GM21529 (cell line): ENCODE measurements around the gene GALNT5.
"Not testable (repeated sequence)": the region's sequence is repeated elsewhere in the genome, so short reads cannot be mapped to it uniquely, and the experiment has no call there.

ENCODE experiments used
- ATAC-seq: cut with Tn5 transposase; IDR thresholded peaks from one replicate; pipeline ENCODE4 v1.9.1; 2021; ENCODE audit not compliant: unreplicated experiment

GALNT5 gene

GRCh38 chr2:157324331-157324843 is 66.9 kb downstream of the GALNT5 start:
- no peak for ATAC-seq

GRCh38 chr2:157325786-157326185 is 68.3 kb downstream of the GALNT5 start, which contains the start of gene ERMN:
Gene ERMN, minus strand, starts transcription at chr2:157325824. Its CDS starts 182 bp downstream, at chr2:157325642.
- no peak for ATAC-seq

DNA sequence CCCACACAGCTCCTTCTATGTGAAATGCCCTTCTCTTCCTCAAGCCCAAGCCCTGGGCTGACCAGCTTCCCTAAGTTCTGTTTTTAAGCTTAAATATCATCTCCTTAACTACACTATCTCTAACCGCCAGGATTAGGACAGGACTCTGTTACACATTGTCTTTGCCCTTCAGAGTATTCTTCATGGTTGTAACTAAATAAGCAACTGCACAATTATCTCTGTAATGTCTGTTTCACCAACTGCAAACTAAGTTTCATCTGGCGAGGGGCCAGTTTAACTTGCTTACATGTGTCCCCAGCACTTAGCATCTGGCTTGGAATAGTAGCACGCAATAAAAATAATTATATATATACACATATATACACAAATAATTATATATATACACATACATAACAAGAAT is 69.2 kb downstream of the GALNT5 start:
- no peak for ATAC-seq

- ATAC-seq = no peak
Observed at GRCh38 chr2:157327200-157327599, 69.7 kb downstream of the GALNT5 start.

- ATAC-seq = peak; percentile 99
Observed at GRCh38 chr2:157327621-157328500, 70.4 kb downstream of the GALNT5 start.

DNA sequence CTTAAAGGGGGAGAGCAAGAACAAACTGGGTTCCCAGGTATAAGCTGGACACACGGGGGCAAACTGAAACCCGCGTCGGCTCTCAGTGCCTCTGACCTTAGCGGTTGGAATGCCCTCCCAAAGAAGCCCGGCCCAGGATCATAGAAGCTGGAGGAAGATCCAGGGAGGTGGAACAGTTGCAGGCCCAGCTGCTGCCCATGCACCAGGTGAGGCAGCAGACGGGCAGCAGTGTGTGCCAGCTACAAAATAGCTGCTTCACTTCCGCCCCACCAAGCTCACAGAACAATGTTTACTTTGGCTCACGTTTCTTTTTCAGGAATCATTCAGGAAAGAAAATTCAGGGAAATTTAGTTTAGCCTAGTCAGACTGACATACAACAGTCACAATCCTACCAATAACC is 72.0 kb downstream of the GALNT5 start:
- no peak for ATAC-seq

DNA sequence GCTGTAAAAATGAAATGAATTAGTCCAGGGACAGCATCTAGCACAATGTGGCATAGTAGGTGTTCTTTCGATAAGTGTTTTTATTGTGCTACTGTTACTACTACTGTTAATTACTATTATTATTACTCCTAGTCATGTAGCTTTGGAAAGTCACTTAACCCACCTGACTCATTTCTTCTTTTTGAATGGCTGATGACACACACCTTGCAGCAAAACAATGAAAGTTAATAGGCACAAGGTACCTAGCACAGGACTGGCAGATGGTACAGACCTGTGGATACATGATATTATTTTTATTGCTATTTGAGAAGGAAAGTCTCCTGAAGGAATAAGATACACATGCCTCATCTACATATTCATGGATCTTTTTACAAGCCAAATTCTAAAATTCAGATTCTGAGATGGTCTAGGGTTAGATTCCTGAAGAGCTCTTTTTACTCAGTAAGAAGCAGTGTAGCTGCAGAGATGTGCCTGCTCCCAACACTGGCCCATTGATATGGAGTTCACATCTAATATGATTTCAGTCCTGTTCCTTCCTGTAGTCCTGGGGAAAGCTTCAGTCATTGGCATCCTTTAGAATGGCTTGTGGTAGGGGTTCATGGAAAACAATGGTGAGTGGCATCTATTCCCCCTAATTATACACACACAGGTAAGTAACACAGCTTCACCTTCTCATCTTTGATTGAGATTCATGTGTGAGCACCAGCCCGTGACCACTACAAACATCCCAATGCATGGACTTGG is 76.0 kb downstream of the GALNT5 start:
- no peak for ATAC-seq

DNA sequence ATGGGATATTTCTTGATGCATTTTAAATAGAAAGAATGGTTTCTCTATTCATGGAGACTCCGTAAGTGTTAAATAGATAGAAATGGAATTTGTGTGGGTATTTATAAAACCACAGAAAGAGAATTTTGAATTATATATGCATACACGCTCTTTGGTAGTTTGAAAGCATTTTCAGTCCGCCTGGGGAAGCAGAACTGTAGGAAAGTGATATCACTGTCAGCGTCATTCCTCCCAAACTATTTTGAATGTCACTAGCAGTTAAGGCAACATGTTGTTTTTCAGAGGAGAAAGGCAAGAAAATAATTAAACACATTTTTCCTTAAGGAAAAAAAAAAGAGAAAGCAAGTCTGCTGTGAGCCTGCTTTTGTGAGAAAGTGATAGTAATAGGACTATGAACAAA is 76.8 kb downstream of the GALNT5 start:
- ATAC-seq = no peak

GRCh38 chr2:157334797-157335196 is 77.3 kb downstream of the GALNT5 start:
- no peak for ATAC-seq

DNA sequence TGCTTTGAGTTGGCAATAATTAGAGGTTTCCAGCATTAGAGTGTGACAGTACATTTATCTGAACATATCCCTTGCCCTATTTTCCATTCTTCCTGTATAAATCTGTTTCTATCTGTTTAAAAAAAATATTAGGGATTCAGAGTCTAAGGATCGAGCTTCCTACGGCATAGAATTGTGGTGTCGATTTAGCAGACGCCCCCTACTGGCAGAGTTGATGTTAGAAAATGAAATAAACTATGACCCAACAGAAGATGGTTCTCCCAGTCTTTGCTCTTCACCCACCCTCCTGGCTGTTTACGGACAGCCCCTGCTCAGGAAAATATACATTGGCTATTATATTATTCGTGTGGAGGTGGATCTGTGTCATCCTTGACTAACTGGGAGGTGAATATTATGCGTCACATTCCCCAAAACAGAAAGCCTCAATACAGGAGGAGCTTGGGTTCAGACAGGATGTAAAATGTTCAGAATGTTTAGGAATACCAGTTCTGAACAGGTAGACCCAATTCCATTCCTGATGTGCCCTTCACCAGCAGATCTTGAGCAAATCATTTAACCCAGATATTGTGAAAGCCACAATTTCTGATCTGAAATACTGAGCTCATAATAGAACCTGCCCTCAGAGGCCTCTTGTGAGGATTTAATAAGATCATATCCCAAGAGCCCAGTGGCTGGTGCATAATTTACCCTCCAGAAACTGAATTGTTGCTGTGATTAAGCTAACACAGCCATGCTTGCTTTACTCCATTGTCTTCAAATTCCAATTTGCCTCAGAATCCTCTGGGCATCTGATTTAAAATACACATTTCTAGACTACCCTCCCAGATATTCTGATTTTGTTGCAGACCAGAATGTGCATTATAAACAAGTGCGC is 78.9 kb downstream of the GALNT5 start:
- ATAC-seq = peak; percentile 79

DNA sequence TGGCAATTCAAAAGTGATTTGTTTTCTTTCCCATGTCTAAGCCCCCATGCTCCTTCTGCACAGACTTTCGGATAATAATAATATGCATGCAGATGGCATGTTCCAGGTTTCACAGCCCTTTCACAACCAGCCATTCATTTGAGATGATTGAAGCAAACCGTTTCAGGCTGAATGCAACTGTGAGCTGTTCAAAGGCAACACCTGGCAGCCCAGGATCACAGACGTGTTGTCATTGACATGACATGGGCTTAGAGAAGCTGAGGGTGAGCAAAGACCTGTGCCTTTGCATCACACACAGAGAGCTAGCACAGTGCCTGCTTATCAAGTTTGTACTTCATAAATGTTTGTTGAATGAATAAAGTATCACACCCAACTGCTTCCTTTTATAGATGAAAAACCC is 80.5 kb downstream of the GALNT5 start:
- no peak for ATAC-seq

- no peak for ATAC-seq
Observed at GRCh38 chr2:157339965-157340655, 82.6 kb downstream of the GALNT5 start.

DNA sequence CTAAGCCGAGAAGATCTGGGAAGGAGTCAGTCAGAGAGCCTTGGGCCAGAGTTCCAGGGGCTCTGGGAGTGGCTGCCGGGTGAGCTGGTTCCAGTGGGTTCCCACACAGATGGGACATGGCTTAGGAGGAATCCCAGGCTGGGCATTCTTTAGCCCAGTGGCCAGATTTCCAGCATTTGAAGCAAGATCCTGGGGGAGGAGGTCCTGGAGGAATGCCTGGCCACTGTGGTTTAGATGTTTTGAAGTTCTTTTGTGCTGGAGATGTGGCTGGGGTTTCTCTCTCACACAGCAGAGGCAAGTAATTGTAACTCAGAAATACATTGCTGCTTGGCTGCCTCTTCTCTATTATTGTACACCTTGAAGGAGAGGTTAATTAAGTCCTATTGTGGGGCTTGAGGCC is 83.9 kb downstream of the GALNT5 start:
- not testable (repeated sequence) for ATAC-seq

DNA sequence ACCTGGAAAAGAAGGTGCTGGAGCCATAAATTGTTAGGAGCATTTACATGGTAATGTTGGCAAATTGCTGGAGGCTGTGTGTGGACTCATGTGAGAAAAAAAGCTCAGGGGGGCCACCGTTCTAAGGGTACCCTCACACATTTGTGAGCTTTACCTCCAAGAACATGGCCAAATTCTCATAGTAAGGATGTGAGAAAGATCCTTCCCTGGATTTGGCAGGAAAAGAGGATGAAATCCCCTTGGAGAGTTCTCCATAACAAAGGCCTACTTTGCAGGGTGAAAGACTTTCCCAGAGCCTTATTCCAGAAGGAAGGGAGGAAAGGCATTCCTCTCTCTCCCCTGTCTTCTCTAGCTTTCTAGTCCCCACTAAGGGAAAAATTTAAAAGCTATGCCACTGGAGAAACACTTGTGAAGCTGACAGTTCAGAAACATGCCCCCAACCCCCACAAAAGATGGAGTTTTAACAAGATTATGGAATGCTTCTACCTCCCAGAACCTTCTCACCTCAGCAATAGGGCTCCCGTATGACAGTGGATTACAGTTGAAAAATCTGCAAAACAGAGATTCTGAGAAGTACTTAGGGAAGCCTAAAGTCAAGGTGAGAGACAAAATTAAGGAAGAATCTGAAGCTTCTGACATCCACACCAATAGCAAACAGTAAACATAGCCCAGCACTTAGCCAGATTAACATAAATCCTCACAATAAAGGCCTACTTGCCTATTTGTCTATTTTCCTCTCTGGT is 88.3 kb downstream of the GALNT5 start:
- no peak for ATAC-seq

DNA sequence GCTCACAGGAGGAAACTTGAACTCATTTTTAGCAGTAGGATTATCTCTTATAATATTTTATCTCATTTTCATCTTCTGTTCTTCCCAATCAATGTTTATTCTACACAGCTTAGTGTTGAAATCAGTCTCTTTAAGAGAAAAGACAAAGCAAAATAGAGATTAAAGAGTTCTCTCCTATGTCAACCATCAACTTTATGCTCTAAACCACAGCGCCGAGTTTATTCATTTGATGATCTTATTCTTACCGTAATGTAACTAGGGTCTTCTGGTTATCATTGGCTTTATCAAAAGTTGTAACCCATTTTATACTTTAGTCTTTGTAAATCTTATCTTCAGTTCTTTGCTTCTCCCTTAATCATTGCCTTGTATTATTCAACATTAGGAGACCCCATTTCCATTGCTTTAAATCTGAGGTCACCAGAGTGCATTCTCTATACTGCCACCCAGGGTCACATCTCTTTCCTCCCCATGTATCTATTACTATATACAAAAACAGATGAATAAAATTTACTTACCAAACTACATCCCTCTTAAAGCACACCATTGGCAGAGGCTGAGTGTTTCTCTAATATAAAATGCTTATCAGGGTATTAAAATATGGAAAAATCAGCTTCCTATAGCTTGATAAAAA is 90.9 kb downstream of the GALNT5 start:
- no peak for ATAC-seq

GRCh38 chr2:157349949-157350515 is 92.5 kb downstream of the GALNT5 start:
- ATAC-seq = no peak

DNA sequence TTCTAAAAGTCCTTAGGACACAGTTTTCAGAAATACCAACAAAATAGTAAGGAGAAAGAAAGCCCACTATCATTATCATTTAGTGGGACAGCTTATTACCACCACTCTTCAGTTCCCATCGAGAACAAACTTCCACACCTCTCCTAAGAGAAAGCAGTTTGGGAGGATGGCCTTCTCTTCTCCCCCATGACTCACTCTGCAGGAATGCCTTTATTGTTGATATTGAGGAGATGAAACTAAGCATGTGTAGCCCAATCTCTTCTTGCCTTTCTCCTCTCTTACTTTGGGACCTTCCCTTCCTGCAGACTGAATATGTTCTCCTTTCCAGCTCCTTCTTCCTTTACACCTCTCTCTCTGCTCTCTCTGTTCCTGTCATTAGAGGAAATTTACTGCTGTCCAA is 98.1 kb downstream of the GALNT5 start:
- no peak for ATAC-seq

- no peak for ATAC-seq
Observed at GRCh38 chr2:157359628-157360027, 102.1 kb downstream of the GALNT5 start.

DNA sequence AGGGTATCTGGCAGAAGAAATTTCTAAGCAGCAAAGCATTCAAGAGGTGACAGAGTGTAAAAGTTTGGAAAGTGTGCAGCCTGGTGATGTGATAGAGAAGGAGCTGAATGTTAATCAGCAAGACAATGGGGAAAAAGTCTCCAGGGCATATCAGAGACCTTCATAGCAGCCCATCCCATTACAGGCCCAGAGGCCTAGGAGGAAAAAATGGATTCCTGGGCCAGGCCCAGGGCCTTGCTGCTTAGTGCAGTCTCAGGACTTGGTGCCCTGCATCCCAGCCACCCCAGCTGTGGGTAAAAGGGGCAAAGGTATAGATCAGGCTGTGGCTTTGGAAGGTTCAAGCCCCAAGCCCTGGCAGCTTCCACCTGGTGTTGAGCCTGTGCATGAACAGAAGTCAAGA is 104.0 kb downstream of the GALNT5 start:
- no peak for ATAC-seq
